ENCODE results near the gene RAI14.

The RAI14 gene

GRCh38 chr5:34817558-34818351 is 161.6 kb downstream of the RAI14 start:
- Histone ChIP-seq H2BK5ac (ENCODE audit: low read depth, low read length, poor library complexity, severe bottlenecking) (no peak overlapping the region), H3K9ac (ENCODE audit: low read length) (no peak overlapping the region), H2BK120ac (ENCODE audit: low read depth, low read length) (no peak overlapping the region), H3K23ac (ENCODE audit: low read length in 2 of 2) (no peak overlapping the region), H2BK12ac (ENCODE audit: low read length in 2 of 2) (no peak overlapping the region), H4K8ac (ENCODE audit: low read length) (no peak overlapping the region), H3K14ac (ENCODE audit: low read length in 2 of 2) (no peak overlapping the region), H3K79me1 (replicated peaks; ENCODE audit: low read length, poor library complexity, severe bottlenecking) (peaks cover 5% of the 10 kb centered on the region), H3K27me3 (ENCODE audit: control insufficient read depth in 1 of 2, insufficient read depth in 1 of 2, low read length in 2 of 2) (no peaks in the 10 kb centered on the region), H3K4me1 (ENCODE audit: control insufficient read depth, insufficient read depth, low read depth, low read length) (peaks cover 1% of the 10 kb centered on the region), H3K36me3 (ENCODE audit: control insufficient read depth in 1 of 2, insufficient read depth in 2 of 2, low read depth in 1 of 2, low read length in 2 of 2) (peaks cover 7 to 84% of the 10 kb centered on the region in 2 experiments), H3K18ac (ENCODE audit: low read depth in 1 of 2, low read length in 2 of 2) (no peak overlapping the region), H2AK5ac (ENCODE audit: low read length, severe bottlenecking) (no peak overlapping the region), H4K91ac (ENCODE audit: low read length) (no peak overlapping the region), H2BK15ac (ENCODE audit: low read depth, poor library complexity, severe bottlenecking) (no peak overlapping the region), H3K27ac (ENCODE audit: low read length, poor library complexity, severe bottlenecking) (peak overlapping the region; percentile 84), H3K4ac (ENCODE audit: low read depth in 1 of 2, low read length in 2 of 2) (no peak overlapping the region), H3K4me3 (ENCODE audit: insufficient read depth in 1 of 2, low read depth in 1 of 2, low read length in 2 of 2) (no peak overlapping the region), H3K9me3 (ENCODE audit: control insufficient read depth, low read length) (no peaks in the 10 kb centered on the region), H3K4me2 (ENCODE audit: low read length, poor library complexity, severe bottlenecking) (no peak overlapping the region), H2AFZ (ENCODE audit: low read depth, low read length) (no peak overlapping the region)
- 93% methylated on average over 2 of the region's 3 CpGs for WGBS
- DNase-seq = no peak

- Histone ChIP-seq H3K4ac (ENCODE audit: low read depth in 1 of 2, low read length in 2 of 2) (no peak overlapping the region), H3K36me3 (ENCODE audit: control insufficient read depth in 1 of 2, insufficient read depth in 2 of 2, low read depth in 1 of 2, low read length in 2 of 2) (peaks cover 8 to 84% of the 10 kb centered on the region in 2 experiments), H3K27me3 (ENCODE audit: control insufficient read depth in 1 of 2, insufficient read depth in 1 of 2, low read length in 2 of 2) (no peaks in the 10 kb centered on the region), H3K4me1 (ENCODE audit: control insufficient read depth, insufficient read depth, low read depth, low read length) (peaks cover 1% of the 10 kb centered on the region), H4K8ac (ENCODE audit: low read length) (no peak overlapping the region), H3K9ac (ENCODE audit: low read length) (no peak overlapping the region), H3K23ac (ENCODE audit: low read length in 2 of 2) (no peak overlapping the region), H3K14ac (ENCODE audit: low read length in 2 of 2) (no peak overlapping the region), H3K18ac (ENCODE audit: low read depth in 1 of 2, low read length in 2 of 2) (no peak overlapping the region), H2BK120ac (ENCODE audit: low read depth, low read length) (no peak overlapping the region), H2BK12ac (ENCODE audit: low read length in 2 of 2) (no peak overlapping the region), H3K4me2 (ENCODE audit: low read length, poor library complexity, severe bottlenecking) (no peak overlapping the region), H3K27ac (ENCODE audit: low read length, poor library complexity, severe bottlenecking) (no peak overlapping the region), H2BK5ac (ENCODE audit: low read depth, low read length, poor library complexity, severe bottlenecking) (no peak overlapping the region), H2AFZ (ENCODE audit: low read depth, low read length) (no peak overlapping the region), H4K91ac (ENCODE audit: low read length) (no peak overlapping the region), H2AK5ac (ENCODE audit: low read length, severe bottlenecking) (no peak overlapping the region), H3K9me3 (ENCODE audit: control insufficient read depth, low read length) (no peaks in the 10 kb centered on the region), H3K79me1 (replicated peaks; ENCODE audit: low read length, poor library complexity, severe bottlenecking) (peaks cover 5% of the 10 kb centered on the region), H2BK15ac (ENCODE audit: low read depth, poor library complexity, severe bottlenecking) (no peak overlapping the region), H3K4me3 (ENCODE audit: insufficient read depth in 1 of 2, low read depth in 1 of 2, low read length in 2 of 2) (no peak overlapping the region)
- DNase-seq = no peak
- WGBS = 67% methylated on average over 1 of the region's 3 CpGs
Measured at GRCh38 chr5:34818717-34819116, 162.6 kb downstream of the RAI14 start.

- Histone ChIP-seq H3K4me2 (ENCODE audit: low read length, poor library complexity, severe bottlenecking) (peak overlapping the region; percentile 9), H3K18ac (ENCODE audit: low read depth in 1 of 2, low read length in 2 of 2) (no peak overlapping the region), H4K8ac (ENCODE audit: low read length) (no peak overlapping the region), H2AK5ac (ENCODE audit: low read length, severe bottlenecking) (no peak overlapping the region), H3K23ac (ENCODE audit: low read length in 2 of 2) (no peak overlapping the region), H3K4ac (ENCODE audit: low read depth in 1 of 2, low read length in 2 of 2) (no peak overlapping the region), H3K9me3 (ENCODE audit: control insufficient read depth, low read length) (no peaks in the 10 kb centered on the region), H3K9ac (ENCODE audit: low read length) (no peak overlapping the region), H3K36me3 (ENCODE audit: control insufficient read depth in 1 of 2, insufficient read depth in 2 of 2, low read depth in 1 of 2, low read length in 2 of 2) (peaks cover 11 to 86% of the 10 kb centered on the region in 2 experiments), H3K27me3 (ENCODE audit: control insufficient read depth in 1 of 2, insufficient read depth in 1 of 2, low read length in 2 of 2) (no peaks in the 10 kb centered on the region), H3K14ac (ENCODE audit: low read length in 2 of 2) (no peak overlapping the region), H3K79me1 (replicated peaks; ENCODE audit: low read length, poor library complexity, severe bottlenecking) (peaks cover 10% of the 10 kb centered on the region), H2BK120ac (ENCODE audit: low read depth, low read length) (no peak overlapping the region), H2BK15ac (ENCODE audit: low read depth, poor library complexity, severe bottlenecking) (no peak overlapping the region), H2BK5ac (ENCODE audit: low read depth, low read length, poor library complexity, severe bottlenecking) (no peak overlapping the region), H3K4me1 (ENCODE audit: control insufficient read depth, insufficient read depth, low read depth, low read length) (peaks cover 3% of the 10 kb centered on the region), H3K27ac (ENCODE audit: low read length, poor library complexity, severe bottlenecking) (peak overlapping the region; percentile 49), H2BK12ac (ENCODE audit: low read length in 2 of 2) (no peak overlapping the region), H4K91ac (ENCODE audit: low read length) (no peak overlapping the region), H2AFZ (ENCODE audit: low read depth, low read length) (no peak overlapping the region), H3K4me3 (ENCODE audit: insufficient read depth in 1 of 2, low read depth in 1 of 2, low read length in 2 of 2) (no peak overlapping the region)
- WGBS = 95% methylated on average over 1 of the region's 1 CpG
- no peak for DNase-seq
Measured at GRCh38 chr5:34820593-34820992, 164.5 kb downstream of the RAI14 start.

- H3K4me2 ChIP-seq (ENCODE audit: low read length, poor library complexity, severe bottlenecking) = no peak overlapping the region
- H3K18ac ChIP-seq (ENCODE audit: low read depth in 1 of 2, low read length in 2 of 2) = no peak overlapping the region
- H3K4me1 ChIP-seq (ENCODE audit: control insufficient read depth, insufficient read depth, low read depth, low read length) = peaks cover 4% of the 10 kb centered on the region
- no peak overlapping the region for H2BK120ac ChIP-seq (ENCODE audit: low read depth, low read length)
- peaks cover 20% of the 10 kb centered on the region for H3K79me1 ChIP-seq (replicated peaks; ENCODE audit: low read length, poor library complexity, severe bottlenecking)
- H2BK12ac ChIP-seq (ENCODE audit: low read length in 2 of 2) = no peak overlapping the region
- H3K27me3 ChIP-seq (ENCODE audit: control insufficient read depth in 1 of 2, insufficient read depth in 1 of 2, low read length in 2 of 2) = no peaks in the 10 kb centered on the region
- no peak overlapping the region for H3K23ac ChIP-seq (ENCODE audit: low read length in 2 of 2)
- H3K4ac ChIP-seq (ENCODE audit: low read depth in 1 of 2, low read length in 2 of 2) = no peak overlapping the region
- H4K8ac ChIP-seq (ENCODE audit: low read length) = no peak overlapping the region
- no peak overlapping the region for H3K9ac ChIP-seq (ENCODE audit: low read length)
- no peak overlapping the region for H4K91ac ChIP-seq (ENCODE audit: low read length)
- no peak overlapping the region for H3K27ac ChIP-seq (ENCODE audit: low read length, poor library complexity, severe bottlenecking)
- H2AFZ ChIP-seq (ENCODE audit: low read depth, low read length) = no peak overlapping the region
- H3K36me3 ChIP-seq (ENCODE audit: control insufficient read depth in 1 of 2, insufficient read depth in 2 of 2, low read depth in 1 of 2, low read length in 2 of 2) = peaks cover 25 to 89% of the 10 kb centered on the region in 2 experiments
- no peak overlapping the region for H2BK15ac ChIP-seq (ENCODE audit: low read depth, poor library complexity, severe bottlenecking)
- H3K9me3 ChIP-seq (ENCODE audit: control insufficient read depth, low read length) = peaks cover 8% of the 10 kb centered on the region
- H3K14ac ChIP-seq (ENCODE audit: low read length in 2 of 2) = no peak overlapping the region
- DNase-seq = no peak
- no peak overlapping the region for H2AK5ac ChIP-seq (ENCODE audit: low read length, severe bottlenecking)
- WGBS = 97% methylated on average over 8 of the region's 8 CpGs
- no peak overlapping the region for H3K4me3 ChIP-seq (ENCODE audit: insufficient read depth in 1 of 2, low read depth in 1 of 2, low read length in 2 of 2)
- no peak overlapping the region for H2BK5ac ChIP-seq (ENCODE audit: low read depth, low read length, poor library complexity, severe bottlenecking)
Measured at GRCh38 chr5:34822956-34823715, 167.0 kb downstream of the RAI14 start.
